ENCODE results near the gene KCNC3.

DNA sequence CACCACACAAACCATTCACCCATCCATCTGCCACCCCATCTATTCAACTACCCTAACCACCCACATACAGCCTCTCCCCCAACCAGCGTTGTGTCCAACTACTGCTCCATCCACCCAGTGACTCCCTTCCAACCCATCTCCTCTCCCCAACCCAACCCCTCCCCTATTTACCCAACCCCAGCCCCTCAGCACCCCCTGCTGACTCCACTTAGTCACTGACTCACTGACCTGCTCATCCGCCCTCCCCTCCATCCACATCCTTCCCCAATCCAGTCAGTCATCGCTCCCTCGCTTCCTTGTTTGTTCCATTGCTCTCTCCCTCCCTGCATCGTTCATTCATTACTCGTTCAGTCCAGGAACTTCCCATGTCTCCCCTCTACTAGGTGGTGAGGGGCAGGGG is 39.2 kb downstream of the KCNC3 start:
- TF ChIP-seq CTCF (IDR thresholded peaks at IDR 0.05), result no peak
- no peak for TF ChIP-seq POLR2A (IDR thresholded peaks at IDR 0.05)

All from adrenal gland (tissue), 5 donors.